HCT116 (cell line): ENCODE measurements around the gene BCO2. TPM values are rescaled to one million over a fixed set of nuclear protein-coding genes. Genes with fewer than 3 reads are reported as not detected.

Source experiments
- ATAC-seq: fragments of 200-7000 bp; cut with Tn5 transposase; 2 replicates; pipeline ENCODE4 v1.9.1; 2020; ENCODE audit warnings: mild to moderate bottlenecking, moderate library complexity
- BruUV-seq: library from RNA; stranded (reverse); fragments of 400-500 nt; replicated peaks from 2 replicates; lab custom pipeline; 2021; lab: Mats Ljungman, UMichigan
- CTCF ChIA-PET: fragments of 300-600 bp; sonication (Branson Sonifier 250); formaldehyde crosslinking; loops from one replicate; lab custom pipeline; 2021; ENCODE audit warnings: antibody characterized with exemption; lab: Charles Lee
- POLR2A ChIA-PET: fragments of 300-600, 350-600 bp; sonication (Branson Sonifier 250); formaldehyde crosslinking; loops from one replicate; lab custom pipeline; 2021; ENCODE audit warnings: antibody characterized with exemption; lab: Charles Lee
- RAD21 ChIA-PET, 2 experiments: fragments of 300-600 bp; sonication (Branson Sonifier 250); formaldehyde crosslinking; loops; one replicate each; lab custom pipeline; 2023; ENCODE audit warnings: low total read pairs in 2 of 2; ENCODE audit not compliant: uncharacterized antibody in 2 of 2, unreplicated experiment in 2 of 2, low non-redundant PET in 1 of 2; lab: Charles Lee
- DNase-seq: peaks from one replicate; pipeline ENCODE4 v3.0.0-alpha.2; 2010; ENCODE audit warnings: low read depth, low spot score
- H2AFZ ChIP-seq: fragments of 200-600 bp; shearing (Covaris generic), sonication (generic); 2 replicates; pipeline ENCODE4 v1.6.1; 2017; ENCODE audit warnings: low read depth, mixed run types, mixed read lengths, antibody characterized with exemption, low read length; ENCODE audit not compliant: poor library complexity, severe bottlenecking
- H3K27ac ChIP-seq: 2 replicates; pipeline ENCODE4 v1.5.1; 2012; ENCODE audit warnings: low read depth, low read length
- H3K27me3 ChIP-seq: fragments of 200-600 bp; sonication (generic); 2 replicates; pipeline ENCODE4 v1.6.1; 2016; ENCODE audit warnings: mixed run types, low read length, mixed read lengths; ENCODE audit not compliant: insufficient read depth
- H3K36me3 ChIP-seq, 2 experiments: fragments of 200-500 bp in 1 of 2; fragments of 200-600 bp in 1 of 2; sonication (Bioruptor generic) in 1 of 2; sonication (generic) in 1 of 2; 2 replicates each; pipeline versions ENCODE4 v1.5.1 to v1.6.1; 2014 to 2016; ENCODE audit warnings: low read length in 2 of 2, inconsistent platforms in 1 of 2, mixed read lengths in 1 of 2, mixed run types in 1 of 2; ENCODE audit not compliant: insufficient read depth in 2 of 2, control insufficient read depth in 1 of 2
- H3K4me1 ChIP-seq, 2 experiments: fragments of 200-600 bp in 1 of 2; sonication (generic) in 1 of 2; 2 replicates each; pipeline versions ENCODE4 v1.5.1 to v1.6.1; 2012 to 2017; ENCODE audit warnings: low read length in 2 of 2, inconsistent platforms in 1 of 2, mild to moderate bottlenecking in 1 of 2, mixed read lengths in 1 of 2, mixed run types in 1 of 2, moderate library complexity in 1 of 2; ENCODE audit not compliant: insufficient read depth in 2 of 2, control insufficient read depth in 1 of 2
- H3K4me2 ChIP-seq: fragments of 200-600 bp; sonication (generic); 2 replicates; pipeline ENCODE4 v1.6.1; 2017; ENCODE audit warnings: mixed run types, low read length, mixed read lengths
- H3K4me3 ChIP-seq, 2 experiments: fragments of 200-600 bp in 1 of 2; sonication (generic) in 1 of 2; replicated peaks in 1 of 2; 2 replicates each; pipeline ENCODE4 v1.5.1; 2011 to 2016; ENCODE audit warnings: low read length in 2 of 2, control low read depth in 1 of 2, low read depth in 1 of 2, mild to moderate bottlenecking in 1 of 2, mixed read lengths in 1 of 2, mixed run types in 1 of 2
- H3K79me2 ChIP-seq: fragments of 200-600 bp; sonication (generic); 2 replicates; pipeline ENCODE4 v1.6.1; 2017; ENCODE audit warnings: mild to moderate bottlenecking, mixed run types, low read length, moderate library complexity, mixed read lengths; ENCODE audit not compliant: insufficient read depth
- H3K9ac ChIP-seq: fragments of 200-600 bp; sonication (generic); 2 replicates; pipeline ENCODE4 v1.6.1; 2016; ENCODE audit warnings: low read length, mixed read lengths
- H3K9me2 ChIP-seq: fragments of 200-600 bp; sonication (generic), shearing (Covaris generic); 2 replicates; pipeline ENCODE4 v1.6.1; 2017; ENCODE audit warnings: mixed run types, mild to moderate bottlenecking, moderate library complexity; ENCODE audit not compliant: insufficient read depth
- H3K9me3 ChIP-seq, 2 experiments: fragments of 200-500 bp in 1 of 2; fragments of 200-600 bp in 1 of 2; sonication (Bioruptor generic) in 1 of 2; sonication (generic) in 1 of 2; 2 replicates each; pipeline ENCODE4 v1.6.1; 2014 to 2017; ENCODE audit warnings: low read length in 2 of 2, mixed read lengths in 2 of 2, inconsistent platforms in 1 of 2, low read depth in 1 of 2, mild to moderate bottlenecking in 1 of 2, mixed run types in 1 of 2, moderate library complexity in 1 of 2; ENCODE audit not compliant: control insufficient read depth in 1 of 2, insufficient read depth in 1 of 2
- H4K20me1 ChIP-seq: fragments of 200-600 bp; sonication (generic), shearing (Covaris generic); 2 replicates; pipeline ENCODE4 v1.6.1; 2017; ENCODE audit warnings: mixed run types, mild to moderate bottlenecking, moderate library complexity; ENCODE audit not compliant: insufficient read depth
- CEBPB ChIP-seq: IDR thresholded peaks from 2 replicates; pipeline ENCODE4 v1.6.1; 2012; ENCODE audit warnings: low read depth
- CTCF ChIP-seq, 3 experiments: fragments of 200-600 bp in 1 of 3; sonication (generic) in 1 of 3; IDR thresholded peaks in 2 of 3; conservative IDR thresholded peaks in 1 of 3; 2 replicates each; pipeline ENCODE4 v1.5.1; 2012 to 2017; ENCODE audit warnings: low read depth in 2 of 3, low read length in 2 of 3, antibody characterized with exemption in 1 of 3, borderline replicate concordance in 1 of 3, control low read depth in 1 of 3, mild to moderate bottlenecking in 1 of 3, mixed read lengths in 1 of 3, mixed run types in 1 of 3, moderate library complexity in 1 of 3; ENCODE audit not compliant: insufficient read depth in 1 of 3
- EGR1 ChIP-seq: IDR thresholded peaks from 2 replicates; pipeline ENCODE4 v1.6.1; 2012; ENCODE audit warnings: low read depth
- ELF1 ChIP-seq: IDR thresholded peaks from 2 replicates; pipeline ENCODE4 v1.6.1; 2012; ENCODE audit warnings: low read depth, borderline replicate concordance
- EZH2 ChIP-seq: fragments of 200-600 bp; sonication (generic); IDR thresholded peaks from 2 replicates; pipeline ENCODE4 v1.6.1; 2017; ENCODE audit warnings: antibody characterized with exemption, mixed run types
- EZH2phosphoT487 ChIP-seq: fragments of 200-600 bp; IDR thresholded peaks from 2 replicates; pipeline ENCODE4 v1.6.1; 2018; ENCODE audit warnings: antibody characterized with exemption, borderline replicate concordance
- POLR2A ChIP-seq: IDR thresholded peaks from 2 replicates; pipeline ENCODE4 v1.7.0; 2011; ENCODE audit warnings: borderline replicate concordance; ENCODE audit not compliant: insufficient read depth, insufficient read length; ENCODE audit errors: extremely low read depth
- SRF ChIP-seq: IDR thresholded peaks from 2 replicates; pipeline ENCODE4 v1.6.1; 2012; ENCODE audit warnings: low read depth
- TCF7L2 ChIP-seq: IDR thresholded peaks from 2 replicates; pipeline ENCODE4 v1.7.0; 2011; ENCODE audit warnings: borderline replicate concordance, inconsistent platforms; ENCODE audit not compliant: insufficient read depth, insufficient read length; ENCODE audit errors: extremely low read depth
- ZFX ChIP-seq: fragments of 450-650 bp; IDR thresholded peaks from 2 replicates; pipeline ENCODE4 v1.6.1; 2017
- intact Hi-C: fragments of 100-400 bp; cut with micrococcal nuclease; formaldehyde crosslinking; loops from 2 replicates; pipeline ENCODE4 v1.10.0; 2022
- total RNA-seq: library from RNA; stranded (reverse); gene quantifications from one replicate; pipeline ENCODE4 v1.2.1, GENCODE V29; 2021; ENCODE audit not compliant: unreplicated experiment
- TF ChIP-seq, protein P1 (sequence below): IDR thresholded peaks from 2 replicates; pipeline ENCODE4 v1.6.1; 2012; ENCODE audit warnings: low read depth
- TF ChIP-seq, protein P2 (sequence below): IDR thresholded peaks from 2 replicates; pipeline ENCODE4 v1.6.1; 2012

BCO2 gene
- total RNA-seq, 1 experiment from 2014 or later, result 4.0 TPM

DNA sequence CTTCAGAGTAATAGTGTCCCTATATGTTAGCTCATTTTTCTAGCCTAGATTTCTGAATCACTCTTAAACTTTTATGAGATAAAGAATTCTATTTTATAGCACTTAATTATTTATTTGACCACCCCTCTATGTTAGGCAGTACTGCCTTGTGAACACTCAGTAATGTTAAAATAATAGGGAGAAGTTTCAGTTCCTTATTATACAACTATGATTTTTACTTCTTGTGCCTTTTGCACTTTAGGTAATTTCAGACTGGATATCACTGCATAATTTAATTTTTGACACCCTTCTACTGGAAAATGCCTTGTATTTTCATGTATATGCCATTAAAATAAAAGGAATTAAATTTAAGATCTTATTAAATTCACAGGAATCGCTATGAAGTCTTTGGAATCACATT is 3.1 kb downstream of the BCO2 start:
- H2AFZ ChIP-seq, result no peak overlapping the region
- no peak for DNase-seq
- no peak overlapping the region for H3K4me3 ChIP-seq
- no peaks in the 10 kb centered on the region for H3K9me2 ChIP-seq
- TF ChIP-seq CEBPB, result no peak
- H3K27ac ChIP-seq, result no peak overlapping the region
- no peak overlapping the region for H3K9ac ChIP-seq
- H3K4me2 ChIP-seq, result no peak overlapping the region
- H3K4me1 ChIP-seq, result peaks cover 3 to 21% of the 10 kb centered on the region in 2 experiments; a peak in 3 of 4 replicates
- H3K27me3 ChIP-seq, result no peaks in the 10 kb centered on the region
- BruUV-seq, result no TSS peak
- H3K36me3 ChIP-seq, result no peaks in the 10 kb centered on the region
- intact Hi-C loops, result loop anchor here (5.0 kb wide), 1 partner anchor 246 kb away; no protein-coding TSS in a partner anchor
- H4K20me1 ChIP-seq, result no peaks in the 10 kb centered on the region
- POLR2A ChIA-PET, result no interaction called here
- no peak for ATAC-seq
- H3K9me3 ChIP-seq, result no peaks in the 10 kb centered on the region
- RAD21 ChIA-PET, result interaction anchor here in 1 of 2 experiments (0.6 kb wide), 1 partner anchor 31 kb away, joined by 3 read pairs; no protein-coding TSS in a partner anchor
- CTCF ChIA-PET, result no interaction called here
- no peaks in the 10 kb centered on the region for H3K79me2 ChIP-seq

GRCh38 chr11:112178936-112179335 is 3.6 kb downstream of the BCO2 start:
- ChIA-PET CTCF (no interaction called here), POLR2A (no interaction called here), RAD21 (no interaction called here)
- Histone ChIP-seq H3K36me3 (no peaks in the 10 kb centered on the region), H3K4me2 (no peak overlapping the region), H3K4me1 (peaks cover 3 to 19% of the 10 kb centered on the region in 2 experiments; a peak in 3 of 4 replicates), H2AFZ (no peak overlapping the region), H3K9ac (no peak overlapping the region), H3K27me3 (no peaks in the 10 kb centered on the region), H3K79me2 (no peaks in the 10 kb centered on the region), H4K20me1 (no peaks in the 10 kb centered on the region), H3K4me3 (no peak overlapping the region), H3K9me3 (no peaks in the 10 kb centered on the region), H3K27ac (no peak overlapping the region), H3K9me2 (no peaks in the 10 kb centered on the region)
- intact Hi-C loops, result loop anchor here (5.0 kb wide), 1 partner anchor 247 kb away; no protein-coding TSS in a partner anchor
- DNase-seq (no peak), ATAC-seq (no peak)
- no TSS peak for BruUV-seq
- TF ChIP-seq, protein P1, sequence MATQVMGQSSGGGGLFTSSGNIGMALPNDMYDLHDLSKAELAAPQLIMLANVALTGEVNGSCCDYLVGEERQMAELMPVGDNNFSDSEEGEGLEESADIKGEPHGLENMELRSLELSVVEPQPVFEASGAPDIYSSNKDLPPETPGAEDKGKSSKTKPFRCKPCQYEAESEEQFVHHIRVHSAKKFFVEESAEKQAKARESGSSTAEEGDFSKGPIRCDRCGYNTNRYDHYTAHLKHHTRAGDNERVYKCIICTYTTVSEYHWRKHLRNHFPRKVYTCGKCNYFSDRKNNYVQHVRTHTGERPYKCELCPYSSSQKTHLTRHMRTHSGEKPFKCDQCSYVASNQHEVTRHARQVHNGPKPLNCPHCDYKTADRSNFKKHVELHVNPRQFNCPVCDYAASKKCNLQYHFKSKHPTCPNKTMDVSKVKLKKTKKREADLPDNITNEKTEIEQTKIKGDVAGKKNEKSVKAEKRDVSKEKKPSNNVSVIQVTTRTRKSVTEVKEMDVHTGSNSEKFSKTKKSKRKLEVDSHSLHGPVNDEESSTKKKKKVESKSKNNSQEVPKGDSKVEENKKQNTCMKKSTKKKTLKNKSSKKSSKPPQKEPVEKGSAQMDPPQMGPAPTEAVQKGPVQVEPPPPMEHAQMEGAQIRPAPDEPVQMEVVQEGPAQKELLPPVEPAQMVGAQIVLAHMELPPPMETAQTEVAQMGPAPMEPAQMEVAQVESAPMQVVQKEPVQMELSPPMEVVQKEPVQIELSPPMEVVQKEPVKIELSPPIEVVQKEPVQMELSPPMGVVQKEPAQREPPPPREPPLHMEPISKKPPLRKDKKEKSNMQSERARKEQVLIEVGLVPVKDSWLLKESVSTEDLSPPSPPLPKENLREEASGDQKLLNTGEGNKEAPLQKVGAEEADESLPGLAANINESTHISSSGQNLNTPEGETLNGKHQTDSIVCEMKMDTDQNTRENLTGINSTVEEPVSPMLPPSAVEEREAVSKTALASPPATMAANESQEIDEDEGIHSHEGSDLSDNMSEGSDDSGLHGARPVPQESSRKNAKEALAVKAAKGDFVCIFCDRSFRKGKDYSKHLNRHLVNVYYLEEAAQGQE, result no peak
- TF ChIP-seq POLR2A, result no peak
- TF ChIP-seq EGR1, result no peak
- TF ChIP-seq EZH2phosphoT487, result no peak
- no peak for TF ChIP-seq ZFX
- no peak for TF ChIP-seq CTCF (IDR thresholded peaks at IDR 0.05 in 2 of 3, conservative IDR thresholded peaks at IDR 0.05 in 1 of 3; ENCODE audit: borderline replicate concordance in 1 of 3, insufficient read depth in 1 of 3, low read depth in 2 of 3, low read length in 2 of 3)
- no peak for TF ChIP-seq TCF7L2
- TF ChIP-seq ELF1, result no peak
- TF ChIP-seq EZH2, result no peak
- TF ChIP-seq, protein P2, sequence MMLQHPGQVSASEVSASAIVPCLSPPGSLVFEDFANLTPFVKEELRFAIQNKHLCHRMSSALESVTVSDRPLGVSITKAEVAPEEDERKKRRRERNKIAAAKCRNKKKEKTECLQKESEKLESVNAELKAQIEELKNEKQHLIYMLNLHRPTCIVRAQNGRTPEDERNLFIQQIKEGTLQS, result no peak
- TF ChIP-seq SRF, result no peak
